GM13976 (cell line): ENCODE results near the gene PLIN4.
A peak's percentile ranks its signal among the peaks of the same experiment; 100 is the strongest.

Experiments
- DNase-seq: peaks from one replicate; pipeline ENCODE4 v3.0.0; 2012; ENCODE audit warnings: low spot score
- in situ Hi-C: fragments of 300-500 bp; cut with MboI; formaldehyde crosslinking; loops from one replicate; pipeline ENCODE4 v1.12.0; 2022; ENCODE audit warnings: low sequenced_read_pairs, mixed read lengths, inconsistent platforms; ENCODE audit not compliant: unreplicated experiment
- TF ChIP-seq, protein P1 (sequence below): IDR thresholded peaks from 2 replicates; pipeline ENCODE4 v1.5.1; 2012; ENCODE audit warnings: borderline replicate concordance, mild to moderate bottlenecking; ENCODE audit not compliant: insufficient read depth; ENCODE audit errors: extremely low read depth, missing control alignments, control extremely low read depth

Gene PLIN4

DNA sequence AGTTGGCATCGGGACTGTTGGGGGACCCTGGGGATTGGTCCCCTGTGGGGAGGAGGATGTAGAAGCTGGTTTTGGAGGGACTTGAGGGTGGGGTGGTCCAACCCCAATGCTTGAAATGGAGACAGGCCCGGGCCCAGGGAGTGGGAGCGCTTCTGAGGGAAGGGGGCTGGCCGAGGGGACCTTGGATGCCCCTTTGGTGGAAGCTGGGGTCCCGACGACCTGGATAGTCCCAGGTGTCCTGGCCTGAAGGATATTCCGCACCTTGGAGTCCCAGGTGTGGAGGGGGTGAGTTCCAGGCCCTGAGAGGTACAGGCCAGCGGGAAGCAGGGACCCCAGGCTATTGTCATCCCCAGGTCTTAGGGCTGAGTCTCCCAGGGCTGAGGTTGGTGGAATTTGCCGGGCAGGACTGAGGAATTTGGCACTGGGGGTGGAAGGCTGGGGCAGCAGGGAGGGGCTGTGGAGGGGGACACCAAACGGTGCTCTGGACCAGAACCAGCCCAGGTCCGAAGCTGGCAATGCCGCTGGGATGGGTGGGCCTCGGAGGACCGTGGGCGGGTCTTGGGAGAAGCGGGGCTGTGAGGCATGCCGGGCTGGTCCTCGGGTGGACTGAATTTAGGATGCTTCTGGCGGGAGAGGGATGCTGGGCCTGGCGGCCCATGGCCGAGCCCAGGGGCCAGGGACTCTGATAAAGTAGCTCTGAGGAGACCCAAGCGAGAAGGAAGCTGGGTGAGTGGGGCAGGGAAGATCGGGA is 44.3 kb downstream of the PLIN4 start:
- TF ChIP-seq, protein P1, sequence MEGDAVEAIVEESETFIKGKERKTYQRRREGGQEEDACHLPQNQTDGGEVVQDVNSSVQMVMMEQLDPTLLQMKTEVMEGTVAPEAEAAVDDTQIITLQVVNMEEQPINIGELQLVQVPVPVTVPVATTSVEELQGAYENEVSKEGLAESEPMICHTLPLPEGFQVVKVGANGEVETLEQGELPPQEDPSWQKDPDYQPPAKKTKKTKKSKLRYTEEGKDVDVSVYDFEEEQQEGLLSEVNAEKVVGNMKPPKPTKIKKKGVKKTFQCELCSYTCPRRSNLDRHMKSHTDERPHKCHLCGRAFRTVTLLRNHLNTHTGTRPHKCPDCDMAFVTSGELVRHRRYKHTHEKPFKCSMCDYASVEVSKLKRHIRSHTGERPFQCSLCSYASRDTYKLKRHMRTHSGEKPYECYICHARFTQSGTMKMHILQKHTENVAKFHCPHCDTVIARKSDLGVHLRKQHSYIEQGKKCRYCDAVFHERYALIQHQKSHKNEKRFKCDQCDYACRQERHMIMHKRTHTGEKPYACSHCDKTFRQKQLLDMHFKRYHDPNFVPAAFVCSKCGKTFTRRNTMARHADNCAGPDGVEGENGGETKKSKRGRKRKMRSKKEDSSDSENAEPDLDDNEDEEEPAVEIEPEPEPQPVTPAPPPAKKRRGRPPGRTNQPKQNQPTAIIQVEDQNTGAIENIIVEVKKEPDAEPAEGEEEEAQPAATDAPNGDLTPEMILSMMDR: no peak
- in situ Hi-C loops: no loop called here
- DNase-seq: no peak

DNA sequence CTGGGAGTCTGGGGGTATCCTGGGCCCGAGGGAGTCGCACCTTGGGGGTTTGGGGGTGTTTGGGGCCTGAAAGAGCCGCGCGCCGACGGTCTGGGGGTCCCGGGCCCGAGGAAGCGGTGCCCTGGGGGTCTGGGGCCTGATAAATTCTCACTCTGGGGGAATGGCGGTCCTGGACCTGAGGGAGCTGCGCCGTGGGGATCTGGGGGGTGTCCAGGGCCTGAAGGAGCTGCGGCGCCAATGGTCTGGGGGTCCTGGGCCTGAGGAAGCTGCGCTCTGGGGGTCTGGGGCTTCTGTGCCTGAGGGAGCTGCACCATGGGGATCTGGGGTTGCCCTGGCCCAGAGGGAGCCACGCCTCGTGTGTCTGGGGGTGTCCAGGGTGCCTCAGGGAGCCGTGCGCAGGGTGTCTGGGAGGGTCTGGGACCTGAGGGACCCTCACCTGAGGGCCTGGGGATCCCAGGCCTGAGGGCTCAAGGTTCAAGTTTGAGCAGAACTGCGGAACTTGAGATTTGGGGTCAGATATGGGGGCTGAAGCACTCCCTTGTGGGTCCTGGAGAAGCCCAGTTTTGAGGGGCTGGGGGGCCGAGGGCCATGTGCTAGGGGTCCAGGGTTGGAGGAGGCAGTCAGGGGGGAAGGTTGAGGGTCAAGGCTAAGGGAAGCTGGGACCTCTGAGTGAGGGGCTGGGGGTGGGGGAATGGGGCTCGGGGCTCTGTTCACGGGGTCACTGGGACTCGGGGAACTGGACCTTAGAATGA is 45.1 kb downstream of the PLIN4 start:
- in situ Hi-C loops: no loop called here

DNA sequence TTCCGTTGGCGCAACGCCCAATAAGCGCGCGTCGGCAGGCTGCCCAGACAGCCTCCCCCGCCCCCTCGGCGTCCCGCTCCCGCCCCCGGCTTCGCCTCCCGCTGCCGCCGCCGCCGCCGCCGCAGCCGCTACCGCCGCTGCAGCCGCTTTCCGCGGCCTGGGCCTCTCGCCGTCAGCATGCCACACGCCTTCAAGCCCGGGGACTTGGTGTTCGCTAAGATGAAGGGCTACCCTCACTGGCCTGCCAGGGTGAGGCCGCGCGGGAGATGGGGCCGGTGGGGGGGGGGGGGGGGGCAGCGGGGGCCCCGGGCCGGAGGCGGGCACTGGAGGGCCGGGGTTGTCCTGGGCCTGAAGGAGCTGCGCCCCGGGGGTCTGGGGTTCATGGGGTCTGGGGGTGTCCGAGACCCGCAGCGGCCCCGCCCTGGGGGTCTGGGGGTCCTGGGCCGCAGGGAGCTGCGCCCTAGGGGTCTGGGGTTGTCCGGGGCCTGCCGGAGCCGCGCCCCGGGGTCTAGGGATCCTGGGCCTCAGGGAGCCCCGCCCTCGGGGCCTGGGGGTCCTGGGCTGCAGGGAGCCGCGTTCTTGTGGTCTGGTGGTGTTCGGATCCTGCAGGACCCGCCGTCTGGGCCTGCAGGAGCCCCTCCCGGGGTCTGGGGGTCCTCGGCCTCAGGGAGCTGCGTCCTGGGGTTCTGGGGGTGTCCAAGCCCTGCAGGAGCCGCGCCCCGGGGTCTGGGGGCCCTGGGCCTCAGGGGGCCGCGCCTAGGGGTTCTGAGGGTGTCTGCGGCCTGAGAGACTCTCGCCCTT is 45.9 kb downstream of the PLIN4 start, which contains the start of gene HDGFL2:
HDGFL2 (plus strand) TSS at position 124 of the 801 bp plus-strand sequence; CDS start at position 178, 54 bp downstream.
- TF ChIP-seq, protein P1: no peak
- in situ Hi-C loops: no loop called here
- DNase-seq: no peak

More for the DNA sequence above, 45.1 kb downstream of the PLIN4 start:
- TF ChIP-seq, protein P1: no peak
- DNase-seq: no peak

DNA sequence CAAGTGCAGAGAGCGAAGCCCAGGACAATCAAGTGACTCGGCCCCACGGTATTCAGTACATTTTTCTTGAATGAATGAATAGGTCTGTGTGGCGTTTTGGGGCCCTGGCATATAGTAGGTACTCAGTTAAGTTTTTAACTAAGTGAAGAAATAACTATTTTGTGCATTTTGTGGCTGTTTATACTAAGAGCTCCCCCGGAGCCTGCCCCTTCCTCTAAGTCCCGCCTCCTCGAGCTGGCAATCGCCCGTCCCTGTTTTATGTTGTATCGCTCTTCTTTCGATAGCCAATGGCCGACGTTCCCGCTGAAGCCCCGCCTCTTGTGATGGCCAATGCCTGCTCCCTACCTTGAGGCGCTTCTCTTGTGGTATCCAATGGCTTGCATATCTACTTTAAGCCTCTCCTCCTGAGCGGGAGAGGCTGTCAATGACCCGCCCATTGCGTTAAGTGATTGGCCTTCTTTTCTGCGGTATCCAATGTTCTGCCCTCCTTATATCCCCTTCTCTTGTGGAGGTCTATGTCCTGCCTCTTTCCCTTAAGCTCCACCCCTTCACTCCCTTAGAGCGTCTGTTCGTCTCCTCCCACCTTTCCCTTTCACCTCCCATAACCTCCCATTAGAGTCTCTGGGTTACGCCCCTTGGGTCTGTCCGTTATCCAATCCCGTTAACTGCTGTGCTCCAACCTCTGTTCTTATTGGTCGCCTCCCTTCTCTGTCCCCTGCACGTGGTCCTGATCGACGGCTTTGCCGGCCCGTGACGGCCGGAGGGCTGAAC is 46.7 kb downstream of the PLIN4 start:
- in situ Hi-C loops: no loop called here
- DNase-seq: peak; percentile 98
- TF ChIP-seq, protein P1: no peak

DNA sequence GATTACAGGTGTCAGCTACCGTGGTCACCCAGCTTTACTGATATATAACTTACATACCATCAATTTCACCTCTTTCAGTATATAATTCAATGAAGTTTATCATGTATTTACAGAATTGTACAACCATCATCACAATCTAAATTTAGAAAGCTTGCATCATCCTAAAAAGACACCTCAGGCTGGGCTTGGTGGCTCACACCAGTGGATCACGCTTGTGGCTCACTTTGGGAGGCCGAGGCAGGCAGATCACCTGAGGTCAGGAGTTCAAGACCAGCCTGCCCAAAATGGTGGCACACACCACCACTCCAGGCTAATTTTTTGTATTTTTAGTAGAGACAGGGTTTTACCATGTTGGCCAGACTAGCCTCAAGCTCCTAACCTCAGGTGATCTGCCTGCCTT is 50.5 kb downstream of the PLIN4 start:
- DNase-seq: no peak
- TF ChIP-seq, protein P1: no peak
- in situ Hi-C loops: no loop called here
